ENCODE data around the gene GJD3.
A peak's percentile ranks its signal among the peaks of the same experiment; 100 is the strongest.

GJD3 gene

GRCh38 chr17:40321961-40322357, 42.6 kb downstream of the GJD3 start:
- no peak for DNase-seq

- no peak for DNase-seq
Measured at GRCh38 chr17:40321524-40321929, 43.0 kb downstream of the GJD3 start.

GRCh38 chr17:40320756-40321523, 43.6 kb downstream of the GJD3 start:
- DNase-seq = no peak

GRCh38 chr17:40319651-40320540, 44.6 kb downstream of the GJD3 start:
- no peak for DNase-seq

- DNase-seq = no peak
Measured at GRCh38 chr17:40318830-40319391, 45.6 kb downstream of the GJD3 start.

GRCh38 chr17:40317880-40318829, 46.4 kb downstream of the GJD3 start:
- DNase-seq = peak; percentile 80 to 92

GRCh38 chr17:40317345-40317873, 47.1 kb downstream of the GJD3 start:
- DNase-seq = no peak

- no peak for DNase-seq
Measured at GRCh38 chr17:40316571-40317344, 47.8 kb downstream of the GJD3 start.

- no peak for DNase-seq
Measured at GRCh38 chr17:40315678-40316570, 48.6 kb downstream of the GJD3 start.

- DNase-seq = no peak
Measured at GRCh38 chr17:40315206-40315605, 49.3 kb downstream of the GJD3 start.

GRCh38 chr17:40314584-40314956, 50.0 kb downstream of the GJD3 start:
- no peak for DNase-seq

GRCh38 chr17:40313668-40314583, 50.6 kb downstream of the GJD3 start:
- no peak for DNase-seq
